Ascending aorta (tissue), 2 donors: ENCODE measurements around the gene IL3RA. TPM values are rescaled to one million over a fixed set of nuclear protein-coding genes. Genes with fewer than 3 reads are reported as not detected.

Experiments used
- DNase-seq, 2 donors: peaks; one replicate each; pipeline ENCODE4 v3.0.0-alpha.2; 2019; ENCODE audit warnings: low spot score in 2 of 2
- H3K27ac ChIP-seq, 2 donors: fragments of 200-600 bp; sonication (generic); one replicate each; pipeline ENCODE4 v1.5.1; 2016 to 2017; ENCODE audit warnings: mild to moderate bottlenecking in 1 of 2
- H3K27me3 ChIP-seq: fragments of 200-600 bp; sonication (generic); one replicate; pipeline ENCODE4 v1.5.1; 2017
- H3K36me3 ChIP-seq, 2 donors: fragments of 200-600 bp; sonication (generic); one replicate each; pipeline ENCODE4 v1.5.1; 2016
- H3K4me1 ChIP-seq, 2 donors: fragments of 200-600 bp; sonication (generic); one replicate each; pipeline ENCODE4 v1.5.1; 2016 to 2017; ENCODE audit warnings: mild to moderate bottlenecking in 1 of 2
- H3K4me3 ChIP-seq, 2 donors: fragments of 200-600 bp; sonication (generic); one replicate each; pipeline ENCODE4 v1.5.1; 2016 to 2017; ENCODE audit warnings: mild to moderate bottlenecking in 1 of 2
- H3K9me3 ChIP-seq, 2 donors: fragments of 200-600 bp; sonication (generic); one replicate each; pipeline ENCODE4 v1.5.1; 2016
- intact Hi-C: fragments of 100-400 bp; cut with DNase I; formaldehyde crosslinking; loops from one replicate; pipeline ENCODE4 v1.15.1; 2023
- total RNA-seq: library from RNA; depleted of rRNA; stranded (reverse); fragments of >200 nt; gene quantifications from one replicate; pipeline ENCODE4 v1.1.0, GENCODE V29; 2016
- TF ChIP-seq, protein P1 (sequence below), 3 experiments: fragments of 200-600 bp in 2 of 3; fragments of 450-650 bp in 1 of 3; sonication (generic) in 2 of 3; IDR thresholded peaks; one replicate each; pipeline ENCODE4 v1.5.1; 2016 to 2019; ENCODE audit warnings: antibody characterized with exemption in 3 of 3, mild to moderate bottlenecking in 1 of 3, moderate library complexity in 1 of 3

Gene IL3RA
- total RNA-seq, 1 donor from 2014 or later = 71.9 TPM

GRCh38 chrX:1411326-1411725 lies 74.7 kb downstream of the IL3RA start:
- intact Hi-C loops = no loop called here
- no peaks in the 10 kb centered on the region for H3K4me1 ChIP-seq
- peaks cover 30 to 57% of the 10 kb centered on the region in 2 donors for H3K36me3 ChIP-seq
- H3K4me3 ChIP-seq = no peak overlapping the region
- no peak for DNase-seq
- no peak overlapping the region for H3K27ac ChIP-seq
- TF ChIP-seq, protein P1, sequence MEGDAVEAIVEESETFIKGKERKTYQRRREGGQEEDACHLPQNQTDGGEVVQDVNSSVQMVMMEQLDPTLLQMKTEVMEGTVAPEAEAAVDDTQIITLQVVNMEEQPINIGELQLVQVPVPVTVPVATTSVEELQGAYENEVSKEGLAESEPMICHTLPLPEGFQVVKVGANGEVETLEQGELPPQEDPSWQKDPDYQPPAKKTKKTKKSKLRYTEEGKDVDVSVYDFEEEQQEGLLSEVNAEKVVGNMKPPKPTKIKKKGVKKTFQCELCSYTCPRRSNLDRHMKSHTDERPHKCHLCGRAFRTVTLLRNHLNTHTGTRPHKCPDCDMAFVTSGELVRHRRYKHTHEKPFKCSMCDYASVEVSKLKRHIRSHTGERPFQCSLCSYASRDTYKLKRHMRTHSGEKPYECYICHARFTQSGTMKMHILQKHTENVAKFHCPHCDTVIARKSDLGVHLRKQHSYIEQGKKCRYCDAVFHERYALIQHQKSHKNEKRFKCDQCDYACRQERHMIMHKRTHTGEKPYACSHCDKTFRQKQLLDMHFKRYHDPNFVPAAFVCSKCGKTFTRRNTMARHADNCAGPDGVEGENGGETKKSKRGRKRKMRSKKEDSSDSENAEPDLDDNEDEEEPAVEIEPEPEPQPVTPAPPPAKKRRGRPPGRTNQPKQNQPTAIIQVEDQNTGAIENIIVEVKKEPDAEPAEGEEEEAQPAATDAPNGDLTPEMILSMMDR (IDR thresholded peaks at IDR 0.05) = no peak
- H3K27me3 ChIP-seq = no peaks in the 10 kb centered on the region
- H3K9me3 ChIP-seq = no peaks in the 10 kb centered on the region

DNA sequence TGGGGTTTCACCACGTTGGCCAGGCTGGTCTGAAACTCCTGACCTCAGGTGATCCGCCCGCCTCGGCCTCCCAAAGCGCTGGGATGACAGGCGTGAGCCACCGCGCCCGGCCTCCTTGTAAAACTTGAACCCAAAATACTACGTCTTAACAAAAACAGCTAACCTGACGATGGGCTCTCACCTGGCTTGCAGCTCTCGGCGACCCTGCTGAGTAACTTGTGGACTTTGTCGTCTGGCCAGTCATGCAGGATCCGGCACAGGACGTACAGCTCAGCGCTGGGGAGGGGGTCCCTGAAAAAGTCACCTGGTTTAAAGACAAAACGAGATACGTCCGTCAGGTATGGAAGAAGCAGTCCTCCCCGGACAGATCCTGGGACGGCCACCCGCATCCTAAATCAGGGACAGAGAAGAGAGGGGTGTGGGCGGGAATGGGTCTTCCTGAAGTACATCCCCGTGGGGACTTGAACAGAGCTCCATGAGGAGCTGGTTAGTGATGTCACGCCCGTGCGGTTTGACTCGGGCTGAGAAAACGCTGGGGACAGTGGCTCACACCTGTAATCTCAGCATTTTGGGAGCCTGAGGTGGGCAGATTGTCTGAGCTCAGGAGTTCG lies 76.1 kb downstream of the IL3RA start:
- DNase-seq = no peak
- H3K36me3 ChIP-seq = peaks cover 21 to 49% of the 10 kb centered on the region in 2 donors
- no peak overlapping the region for H3K27ac ChIP-seq
- TF ChIP-seq, protein P1 (IDR thresholded peaks at IDR 0.05) = no peak
- no peak overlapping the region for H3K4me3 ChIP-seq
- intact Hi-C loops = no loop called here
- no peaks in the 10 kb centered on the region for H3K4me1 ChIP-seq
- H3K9me3 ChIP-seq = no peaks in the 10 kb centered on the region
- H3K27me3 ChIP-seq = no peaks in the 10 kb centered on the region

DNA sequence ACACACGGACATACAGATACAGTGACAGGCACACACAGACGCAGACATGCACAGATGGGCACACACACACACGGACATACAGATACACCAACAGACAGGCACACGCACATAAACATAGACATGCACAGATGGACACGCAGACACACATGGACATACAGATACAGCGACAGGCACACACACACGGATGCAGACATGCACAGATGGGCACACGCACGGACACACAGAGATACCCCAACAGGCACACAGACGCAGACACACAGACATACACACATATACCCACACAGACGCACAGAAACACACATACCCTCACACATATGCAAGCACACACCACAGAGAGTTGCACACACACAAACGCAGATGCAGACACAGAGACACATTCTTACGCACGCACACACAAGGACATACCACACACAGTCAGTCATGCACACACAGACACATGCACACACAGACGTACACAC lies 79.8 kb downstream of the IL3RA start:
- no peaks in the 10 kb centered on the region for H3K4me1 ChIP-seq
- H3K27ac ChIP-seq = no peak overlapping the region
- intact Hi-C loops = no loop called here
- H3K4me3 ChIP-seq = no peak overlapping the region
- TF ChIP-seq, protein P1 (IDR thresholded peaks at IDR 0.05) = no peak
- H3K36me3 ChIP-seq = peaks cover 41 to 74% of the 10 kb centered on the region in 2 donors
- peaks cover 0 to 4% of the 10 kb centered on the region in 2 donors for H3K9me3 ChIP-seq
- H3K27me3 ChIP-seq = no peaks in the 10 kb centered on the region
- DNase-seq = no peak

GRCh38 chrX:1416965-1417760 lies 80.6 kb downstream of the IL3RA start:
- no peak for DNase-seq
- H3K4me1 ChIP-seq = no peaks in the 10 kb centered on the region
- TF ChIP-seq, protein P1 (IDR thresholded peaks at IDR 0.05) = no peak
- no peaks in the 10 kb centered on the region for H3K27me3 ChIP-seq
- intact Hi-C loops = no loop called here
- no peak overlapping the region for H3K27ac ChIP-seq
- peaks cover 49 to 75% of the 10 kb centered on the region in 2 donors for H3K36me3 ChIP-seq
- H3K4me3 ChIP-seq = no peak overlapping the region
- H3K9me3 ChIP-seq = peaks cover 0 to 7% of the 10 kb centered on the region in 2 donors

DNA sequence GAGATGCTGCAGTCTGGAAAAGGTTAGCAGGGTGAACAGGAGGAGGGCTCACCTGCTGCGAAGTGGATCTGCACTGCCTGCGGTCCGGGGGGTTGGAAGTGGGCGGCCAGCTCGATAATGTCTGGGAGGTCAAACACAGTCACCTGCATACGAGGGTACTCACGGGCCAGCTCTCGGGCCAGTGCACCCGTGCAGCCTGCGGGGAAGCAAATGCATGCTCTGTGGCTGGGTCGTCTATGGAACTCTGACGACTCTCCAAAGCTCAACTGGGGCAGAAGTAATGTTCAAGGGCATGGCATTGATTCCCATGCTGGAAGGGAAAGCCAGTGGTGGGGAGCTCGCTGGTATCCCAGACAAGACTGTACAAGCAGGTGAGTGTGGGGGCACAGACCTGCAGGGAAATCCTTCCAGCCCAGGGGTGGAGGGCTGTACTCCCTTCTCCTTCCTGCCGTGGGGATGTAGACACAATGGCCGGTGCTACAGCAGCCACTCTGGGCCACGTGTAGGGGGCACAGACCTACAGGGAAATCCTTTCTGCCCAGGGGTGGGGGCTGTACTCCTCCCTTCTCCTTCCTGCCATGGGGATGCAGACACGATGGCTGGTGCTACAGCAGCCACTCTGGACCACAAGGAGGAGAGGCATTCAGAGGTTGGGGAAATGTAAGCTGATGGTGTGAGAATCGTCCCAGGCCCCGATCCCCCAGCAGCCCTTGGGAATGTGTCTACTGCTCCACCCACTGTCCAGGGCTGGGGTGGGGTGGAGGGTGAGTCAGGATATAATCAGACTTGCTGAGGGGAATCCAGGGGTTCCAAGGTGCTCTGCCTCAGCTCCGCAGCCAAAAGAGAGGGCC lies 81.6 kb downstream of the IL3RA start:
- peaks cover 52 to 75% of the 10 kb centered on the region in 2 donors for H3K36me3 ChIP-seq
- TF ChIP-seq, protein P1 (IDR thresholded peaks at IDR 0.05) = no peak
- intact Hi-C loops = no loop called here
- H3K27me3 ChIP-seq = no peaks in the 10 kb centered on the region
- H3K27ac ChIP-seq = no peak overlapping the region
- DNase-seq = no peak
- no peaks in the 10 kb centered on the region for H3K4me1 ChIP-seq
- H3K9me3 ChIP-seq = peaks cover 6 to 14% of the 10 kb centered on the region in 2 donors
- no peak overlapping the region for H3K4me3 ChIP-seq
